Measurements from ENCODE around the gene NOL9. TPM values are rescaled to one million over a fixed set of nuclear protein-coding genes. Genes with fewer than 3 reads are reported as not detected.

Gene NOL9
- total RNA-seq, 1 donor from 2014 or later, result 48.0 TPM

DNA sequence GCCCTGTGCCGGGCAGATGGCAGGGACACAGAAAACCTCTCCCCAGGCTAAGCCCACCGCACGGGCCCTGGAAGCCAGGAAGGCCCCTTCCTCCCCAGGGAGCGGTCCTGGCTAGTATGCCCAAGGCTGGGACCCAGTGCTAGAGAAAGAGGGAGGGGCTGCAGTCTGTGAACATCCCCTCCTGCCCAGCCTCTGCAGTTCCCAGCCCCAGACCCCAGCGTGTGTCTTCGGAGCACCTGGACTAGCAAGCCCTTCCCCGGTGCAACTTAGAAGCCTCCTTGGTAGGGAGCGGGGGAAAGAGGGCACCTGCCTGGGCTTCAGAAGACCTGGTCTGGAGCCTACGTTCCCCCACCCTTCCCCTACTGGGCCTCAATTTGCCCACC lies 64.9 kb downstream of the NOL9 start:
- Mint-ChIP-seq H3K9me3 (no peaks in the 10 kb centered on the region), H3K4me1 (peaks cover 17% of the 10 kb centered on the region), H3K4me3 (peak overlapping the region; percentile 79), H3K36me3 (no peaks in the 10 kb centered on the region), H3K27me3 (ENCODE audit: insufficient read depth, low read depth) (peaks cover 18% of the 10 kb centered on the region), H3K27ac (no peak overlapping the region)
- Histone ChIP-seq H4K20me1 (ENCODE audit: low read depth) (peaks cover 5% of the 10 kb centered on the region), H3K4me3 (no peak overlapping the region), H2AFZ (replicated peaks) (no peak overlapping the region), H3K4me2 (no peak overlapping the region), H3K79me2 (ENCODE audit: low read depth) (peaks cover 6% of the 10 kb centered on the region), H3K36me3 (no peaks in the 10 kb centered on the region), H3F3A (ENCODE audit: low read depth) (peaks cover 18% of the 10 kb centered on the region), H3K9ac (no peak overlapping the region), H3K9me3 (ENCODE audit: low read depth) (no peaks in the 10 kb centered on the region), H3K27me3 (peaks cover 14% of the 10 kb centered on the region), H3K27ac (no peak overlapping the region), H3K4me1 (peaks cover 10% of the 10 kb centered on the region)
- TF ChIP-seq, protein P1, sequence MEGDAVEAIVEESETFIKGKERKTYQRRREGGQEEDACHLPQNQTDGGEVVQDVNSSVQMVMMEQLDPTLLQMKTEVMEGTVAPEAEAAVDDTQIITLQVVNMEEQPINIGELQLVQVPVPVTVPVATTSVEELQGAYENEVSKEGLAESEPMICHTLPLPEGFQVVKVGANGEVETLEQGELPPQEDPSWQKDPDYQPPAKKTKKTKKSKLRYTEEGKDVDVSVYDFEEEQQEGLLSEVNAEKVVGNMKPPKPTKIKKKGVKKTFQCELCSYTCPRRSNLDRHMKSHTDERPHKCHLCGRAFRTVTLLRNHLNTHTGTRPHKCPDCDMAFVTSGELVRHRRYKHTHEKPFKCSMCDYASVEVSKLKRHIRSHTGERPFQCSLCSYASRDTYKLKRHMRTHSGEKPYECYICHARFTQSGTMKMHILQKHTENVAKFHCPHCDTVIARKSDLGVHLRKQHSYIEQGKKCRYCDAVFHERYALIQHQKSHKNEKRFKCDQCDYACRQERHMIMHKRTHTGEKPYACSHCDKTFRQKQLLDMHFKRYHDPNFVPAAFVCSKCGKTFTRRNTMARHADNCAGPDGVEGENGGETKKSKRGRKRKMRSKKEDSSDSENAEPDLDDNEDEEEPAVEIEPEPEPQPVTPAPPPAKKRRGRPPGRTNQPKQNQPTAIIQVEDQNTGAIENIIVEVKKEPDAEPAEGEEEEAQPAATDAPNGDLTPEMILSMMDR (IDR thresholded peaks at IDR 0.05), result no peak
- TF ChIP-seq EZH2phosphoT487 (IDR thresholded peaks at IDR 0.05) (no peak), EZH2 (IDR thresholded peaks at IDR 0.05) (no peak)
- DNase-seq (ENCODE audit: low spot score), result no peak

DNA sequence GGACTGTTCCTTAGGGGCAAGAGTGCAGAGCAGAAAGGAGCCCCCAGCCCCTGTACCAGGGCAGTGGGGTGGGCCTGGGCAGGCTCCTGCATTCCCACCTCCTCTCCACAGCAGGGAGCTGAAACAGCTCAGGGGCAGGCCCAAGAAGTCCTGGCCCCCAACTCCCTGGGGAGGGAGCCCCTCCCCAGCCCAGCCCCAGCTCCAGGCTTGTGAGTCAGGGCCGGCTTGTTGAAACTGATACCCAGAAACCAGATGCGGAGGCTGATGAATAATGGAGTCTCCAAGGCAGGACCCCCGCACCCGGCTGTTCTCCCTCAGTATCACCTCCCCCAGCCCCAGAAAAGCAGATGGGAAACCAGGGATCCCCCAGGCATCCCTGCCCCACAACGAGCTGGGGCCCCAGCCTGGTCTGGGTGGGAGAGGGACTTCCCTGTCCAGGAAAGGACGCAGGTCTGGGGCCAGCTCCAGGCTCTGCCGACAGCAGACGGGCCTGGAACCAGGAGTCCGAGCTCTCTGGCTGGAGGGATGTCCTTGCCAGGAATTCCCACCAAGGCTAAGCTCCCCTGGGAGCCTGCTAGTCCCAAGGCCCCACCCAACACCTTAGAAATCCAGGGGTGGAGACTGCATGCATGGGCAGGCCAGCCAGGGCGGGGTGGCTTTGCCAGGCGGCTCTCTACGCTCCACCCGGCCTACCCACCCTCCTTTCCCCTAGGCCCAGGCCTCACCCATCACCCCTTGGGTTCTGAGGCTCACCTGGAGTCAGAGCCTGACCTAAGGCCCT lies 65.5 kb downstream of the NOL9 start:
- H3K4me3 ChIP-seq, result no peak overlapping the region
- H3K4me1 ChIP-seq, result peaks cover 12% of the 10 kb centered on the region
- peaks cover 17% of the 10 kb centered on the region for H3K4me1 Mint-ChIP-seq
- no peak overlapping the region for H3K4me2 ChIP-seq
- H3K4me3 Mint-ChIP-seq, result no peak overlapping the region
- no peaks in the 10 kb centered on the region for H3K36me3 Mint-ChIP-seq
- DNase-seq (ENCODE audit: low spot score), result no peak
- peaks cover 6% of the 10 kb centered on the region for H3K79me2 ChIP-seq (ENCODE audit: low read depth)
- H3K9me3 Mint-ChIP-seq, result no peaks in the 10 kb centered on the region
- H3K27me3 Mint-ChIP-seq (ENCODE audit: insufficient read depth, low read depth), result peaks cover 23% of the 10 kb centered on the region
- peaks cover 18% of the 10 kb centered on the region for H3F3A ChIP-seq (ENCODE audit: low read depth)
- H4K20me1 ChIP-seq (ENCODE audit: low read depth), result peaks cover 5% of the 10 kb centered on the region
- TF ChIP-seq, protein P1 (IDR thresholded peaks at IDR 0.05), result no peak
- TF ChIP-seq EZH2 (IDR thresholded peaks at IDR 0.05), result no peak
- TF ChIP-seq EZH2phosphoT487 (IDR thresholded peaks at IDR 0.05), result no peak
- H3K36me3 ChIP-seq, result no peaks in the 10 kb centered on the region
- H3K9ac ChIP-seq, result no peak overlapping the region
- no peak overlapping the region for H2AFZ ChIP-seq (replicated peaks)
- no peak overlapping the region for H3K27ac ChIP-seq
- H3K27me3 ChIP-seq, result peaks cover 14% of the 10 kb centered on the region
- H3K27ac Mint-ChIP-seq, result no peak overlapping the region
- no peaks in the 10 kb centered on the region for H3K9me3 ChIP-seq (ENCODE audit: low read depth)

- Mint-ChIP-seq H3K27me3 (ENCODE audit: insufficient read depth, low read depth) (peaks cover 29% of the 10 kb centered on the region), H3K4me1 (peaks cover 17% of the 10 kb centered on the region), H3K9me3 (no peaks in the 10 kb centered on the region), H3K4me3 (peak overlapping the region; percentile 66), H3K27ac (no peak overlapping the region), H3K36me3 (no peaks in the 10 kb centered on the region)
- Histone ChIP-seq H3K4me2 (no peak overlapping the region), H3K27ac (no peak overlapping the region), H3K4me1 (peaks cover 12% of the 10 kb centered on the region), H3K27me3 (peaks cover 14% of the 10 kb centered on the region), H3K9me3 (ENCODE audit: low read depth) (no peaks in the 10 kb centered on the region), H3K36me3 (no peaks in the 10 kb centered on the region), H3K9ac (no peak overlapping the region), H3K4me3 (no peak overlapping the region), H3K79me2 (ENCODE audit: low read depth) (peaks cover 6% of the 10 kb centered on the region), H3F3A (ENCODE audit: low read depth) (peaks cover 18% of the 10 kb centered on the region), H2AFZ (replicated peaks) (no peak overlapping the region), H4K20me1 (ENCODE audit: low read depth) (peaks cover 5% of the 10 kb centered on the region)
- DNase-seq (ENCODE audit: low spot score), result no peak
- TF ChIP-seq, protein P1 (IDR thresholded peaks at IDR 0.05), result no peak
These were observed 66.4 kb downstream of the NOL9 start for GRCh38 chr1:6487804-6488484.

Data from neural progenitor cell (in vitro differentiated cells).